Heart left ventricle (tissue), 16 donors: ENCODE data around the gene MYO1B. TPM values are rescaled to one million over a fixed set of nuclear protein-coding genes. Genes with fewer than 3 reads are reported as not detected.

Experiments
- ATAC-seq, 4 donors: fragments of 200-7000 bp; cut with Tn5 transposase; one replicate each; pipeline ENCODE4 v1.9.1; 2020 to 2022; ENCODE audit warnings: moderate library complexity in 4 of 4, mild to moderate bottlenecking in 3 of 4, moderate number of reproducible peaks in 1 of 4
- DNase-seq, 5 donors: peaks; one replicate each; pipeline ENCODE4 v3.0.0-alpha.2; 2020
- H3K27ac ChIP-seq, 12 donors: fragments of 200-600 bp; sonication (generic) in 4 of 12; one replicate each; pipeline versions ENCODE4 v1.5.0 to v1.8.0; 2016 to 2022; ENCODE audit warnings: mild to moderate bottlenecking in 2 of 12
- H3K27me3 ChIP-seq, 9 donors: fragments of 200-600 bp; sonication (generic) in 2 of 9; one replicate each; pipeline versions ENCODE4 v1.5.1 to v1.8.0; 2016 to 2022; ENCODE audit warnings: mild to moderate bottlenecking in 3 of 9
- H3K36me3 ChIP-seq, 9 donors: fragments of 200-600 bp; sonication (generic) in 2 of 9; one replicate each; pipeline versions ENCODE4 v1.5.0 to v1.8.0; 2018 to 2022; ENCODE audit warnings: mild to moderate bottlenecking in 2 of 9
- H3K4me1 ChIP-seq, 12 donors: fragments of 200-600 bp; sonication (generic) in 4 of 12; one replicate each; pipeline versions ENCODE4 v1.5.0 to v1.8.0; 2016 to 2022; ENCODE audit warnings: mild to moderate bottlenecking in 3 of 12
- H3K4me3 ChIP-seq, 12 donors: fragments of 200-600 bp; sonication (generic) in 4 of 12; one replicate each; pipeline versions ENCODE4 v1.5.0 to v1.8.0; 2017 to 2022; ENCODE audit warnings: mild to moderate bottlenecking in 9 of 12, moderate library complexity in 4 of 12
- H3K9me3 ChIP-seq, 12 donors: fragments of 200-600 bp; sonication (generic) in 4 of 12; one replicate each; pipeline versions ENCODE4 v1.5.0 to v1.8.0; 2016 to 2022; ENCODE audit warnings: mild to moderate bottlenecking in 1 of 12
- POLR2A ChIP-seq, 2 donors: fragments of 450-650 bp; IDR thresholded peaks; one replicate each; pipeline ENCODE4 v1.6.1; 2017; ENCODE audit warnings: antibody characterized with exemption in 2 of 2, mild to moderate bottlenecking in 2 of 2, moderate library complexity in 2 of 2
- WGBS, 4 donors: extraction: QIAGEN DNeasy Blood & Tissue Kit in 2 of 4; methylation state at CpG; one replicate each; pipeline versions ENCODE4 v1.1.5 to v1.1.7; 2013 to 2018; 5-methylcytosine and 5-hydroxymethylcytosine counted together
- intact Hi-C, 10 donors: fragments of 100-400 bp; cut with DNase I; formaldehyde crosslinking; loops; one replicate each; pipeline versions ENCODE4 v1.11.1 to v1.14.2; 2022
- polyA plus RNA-seq, 2 donors: library from polyadenylated mRNA; stranded (reverse); fragments of 200-250 nt; gene quantifications; one replicate each; pipeline ENCODE4 v1.2.3, GENCODE V29; 2013
- total RNA-seq, 9 donors: library from RNA; depleted of rRNA in 2 of 9; stranded (reverse); fragments of >200 nt in 2 of 9; fragmentation: NEBNext Ultra II Directional in 3 of 9; extraction: Animal tissue kit (Norgen Biotek cat#: 25700) in 3 of 9; gene quantifications; one replicate each; pipeline versions ENCODE4 v1.1.0 to v1.2.4, GENCODE V29; 2016 to 2023
- TF ChIP-seq, protein P1 (sequence below), 12 donors: fragments of 200-600 bp; sonication (generic) in 4 of 12; IDR thresholded peaks; one replicate each; pipeline versions ENCODE4 v1.5.0 to v1.8.0; 2018 to 2022; ENCODE audit warnings: antibody characterized with exemption in 12 of 12, mild to moderate bottlenecking in 5 of 12
- donor health status: ischemic (EF 13 %, LVEDD 7.1; RV severe dilation, severe dysfunction).
- donor health status: healthy with polysubstance abuse.
- donor health status: DM: no; HTN: yes; CAD: no.
- donor health status: DM: no; HTN: no; CAD: no.
- donor health status: ischemic (EF 25% LVEDD 6.9; RV normal size, moderate dysfunction).
- donor health status: ischemic (EF 25% LVEDD 5.7; RV mildly dilated, moderate dysfunction).
- donor health status: healthy.
- donor health status: DM: yes; HTN: yes; CAD: no.
- donor health status: ischemic (EF 35%, LVEDD 5.7; RV mildly dilated, moderate dysfunction).
- donor health status: nonischemic (EF 11% LVEDD 7.7; RV severe dilation, severe dysfunction).
- donor health status: DM: yes; HTN: yes; CAD: no.
- donor health status: PGD.
- donor health status: ischemic (EF 29% LVEDD 5.4; RV normal size, mild dysfunction).
- donor health status: nonischemic (EF 23%, LVEDD 6.1; RV moderate dilation, normal function).

The MYO1B gene
- total and polyA plus RNA-seq, 11 donors: 7.8 to 47.3 (median 15.8) TPM

DNA sequence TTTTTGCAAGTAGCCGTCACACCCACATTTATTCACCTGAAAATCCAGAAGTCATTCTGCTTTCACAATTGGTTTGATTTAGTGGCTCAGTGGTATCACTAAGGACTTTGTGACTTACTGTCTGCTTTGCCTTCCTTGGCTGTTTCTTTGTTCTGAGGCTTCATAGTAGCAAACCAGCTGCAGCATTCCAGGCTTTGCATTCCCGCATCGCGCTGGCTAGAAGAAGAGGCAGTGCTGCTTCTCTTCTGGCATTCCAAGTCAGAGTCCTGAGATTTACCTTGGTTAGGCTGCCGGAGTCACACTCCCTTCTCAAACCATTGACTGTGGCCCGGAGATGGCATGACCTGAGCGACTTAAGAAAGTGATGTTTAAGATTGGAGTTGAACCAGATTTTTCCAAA lies 35.1 kb downstream of the MYO1B start:
- Histone ChIP-seq H3K4me1 (peaks cover 0 to 16% (median 0%) of the 10 kb centered on the region in 12 donors), H3K27ac (no peak overlapping the region), H3K27me3 (no peaks in the 10 kb centered on the region), H3K9me3 (no peaks in the 10 kb centered on the region), H3K4me3 (no peak overlapping the region), H3K36me3 (peaks cover 0 to 36% (median 5%) of the 10 kb centered on the region in 9 donors)
- no peak for DNase-seq
- no peak for ATAC-seq
- no peak for TF ChIP-seq POLR2A (IDR thresholded peaks at IDR 0.05)
- TF ChIP-seq, protein P1, sequence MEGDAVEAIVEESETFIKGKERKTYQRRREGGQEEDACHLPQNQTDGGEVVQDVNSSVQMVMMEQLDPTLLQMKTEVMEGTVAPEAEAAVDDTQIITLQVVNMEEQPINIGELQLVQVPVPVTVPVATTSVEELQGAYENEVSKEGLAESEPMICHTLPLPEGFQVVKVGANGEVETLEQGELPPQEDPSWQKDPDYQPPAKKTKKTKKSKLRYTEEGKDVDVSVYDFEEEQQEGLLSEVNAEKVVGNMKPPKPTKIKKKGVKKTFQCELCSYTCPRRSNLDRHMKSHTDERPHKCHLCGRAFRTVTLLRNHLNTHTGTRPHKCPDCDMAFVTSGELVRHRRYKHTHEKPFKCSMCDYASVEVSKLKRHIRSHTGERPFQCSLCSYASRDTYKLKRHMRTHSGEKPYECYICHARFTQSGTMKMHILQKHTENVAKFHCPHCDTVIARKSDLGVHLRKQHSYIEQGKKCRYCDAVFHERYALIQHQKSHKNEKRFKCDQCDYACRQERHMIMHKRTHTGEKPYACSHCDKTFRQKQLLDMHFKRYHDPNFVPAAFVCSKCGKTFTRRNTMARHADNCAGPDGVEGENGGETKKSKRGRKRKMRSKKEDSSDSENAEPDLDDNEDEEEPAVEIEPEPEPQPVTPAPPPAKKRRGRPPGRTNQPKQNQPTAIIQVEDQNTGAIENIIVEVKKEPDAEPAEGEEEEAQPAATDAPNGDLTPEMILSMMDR (IDR thresholded peaks at IDR 0.05): no peak
- 87 to 93% (median 92%) methylated on average over 7 of the region's 7 CpGs for WGBS, 4 donors
- intact Hi-C loops: no loop called here

DNA sequence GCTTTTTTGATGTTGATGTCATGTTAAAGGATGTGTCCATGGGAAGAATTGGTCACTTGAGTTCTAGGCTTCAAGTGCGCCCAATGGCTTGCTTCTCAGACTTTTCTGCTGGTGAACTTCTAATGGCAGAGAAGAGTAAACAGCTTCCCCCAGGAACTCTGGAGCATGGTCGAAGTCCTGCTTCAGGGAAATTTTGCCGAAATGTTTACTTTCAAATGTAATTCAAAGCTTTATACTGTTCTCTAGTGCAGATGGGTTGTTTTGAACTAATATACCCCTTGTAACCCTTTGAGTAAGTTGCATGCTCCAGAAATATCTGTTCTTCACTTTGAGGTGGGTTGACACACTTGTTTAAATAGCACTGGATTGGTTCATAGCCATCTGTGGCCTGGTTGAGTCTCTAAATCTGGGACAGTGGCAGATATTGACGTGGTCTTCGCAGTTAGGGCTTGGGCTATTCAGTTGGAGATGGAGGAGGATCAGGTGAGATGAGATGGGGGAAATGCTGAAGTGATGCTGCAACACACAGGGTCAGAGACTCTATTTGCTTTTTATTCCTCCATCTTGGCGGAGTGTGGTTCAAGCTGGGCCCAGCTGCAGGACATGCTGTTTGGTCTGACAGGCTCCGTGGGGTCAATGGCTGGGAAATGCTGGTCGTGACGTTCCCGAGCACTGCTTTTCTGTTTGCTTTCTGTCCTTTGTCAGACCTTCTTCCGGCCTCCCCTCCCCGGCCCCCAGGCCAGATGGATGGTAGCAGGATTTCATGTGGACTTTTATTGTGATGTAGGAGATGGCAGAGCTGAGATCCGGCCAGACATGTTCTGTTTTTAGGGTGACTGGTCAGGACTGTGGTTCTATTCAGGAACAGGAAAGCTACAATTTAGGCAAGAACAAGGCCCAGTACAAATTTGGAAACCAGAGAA lies 35.9 kb downstream of the MYO1B start:
- TF ChIP-seq POLR2A (IDR thresholded peaks at IDR 0.05): no peak
- TF ChIP-seq, protein P1 (IDR thresholded peaks at IDR 0.05): no peak
- H3K9me3 ChIP-seq: no peaks in the 10 kb centered on the region
- ATAC-seq (peak in 1 of 4 donors; percentile 49), DNase-seq (no peak)
- H3K27ac ChIP-seq: no peak overlapping the region
- H3K4me3 ChIP-seq: no peak overlapping the region
- peaks cover 0 to 16% (median 0%) of the 10 kb centered on the region in 12 donors for H3K4me1 ChIP-seq
- intact Hi-C loops: no loop called here
- H3K36me3 ChIP-seq: peaks cover 0 to 36% (median 5%) of the 10 kb centered on the region in 9 donors
- H3K27me3 ChIP-seq: no peaks in the 10 kb centered on the region
- 66 to 85% (median 79%) methylated on average over 13 of the region's 13 CpGs for WGBS, 4 donors

DNA sequence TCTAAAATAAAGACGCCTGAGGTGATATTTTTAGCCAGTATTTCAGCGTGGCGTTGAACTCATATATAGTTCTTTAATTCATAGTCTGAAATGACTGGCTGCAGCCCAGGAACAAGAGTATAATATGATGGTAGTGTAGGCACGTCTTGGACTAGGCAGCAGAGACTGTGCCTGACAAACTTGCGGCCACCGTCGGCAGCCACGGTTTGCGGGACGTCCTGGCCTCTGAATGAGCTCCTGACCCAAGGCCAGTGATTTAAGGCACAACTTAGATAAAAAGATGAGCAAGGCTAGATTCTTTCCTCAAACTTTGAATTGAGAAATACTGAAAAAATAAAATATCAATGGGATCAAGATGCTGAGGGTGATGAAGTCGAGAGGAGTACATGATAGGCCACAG lies 40.0 kb downstream of the MYO1B start:
- Histone ChIP-seq H3K27ac (no peak overlapping the region), H3K4me1 (peaks cover 0 to 24% (median 8%) of the 10 kb centered on the region in 12 donors), H3K9me3 (no peaks in the 10 kb centered on the region), H3K36me3 (peaks cover 0 to 5% (median 0%) of the 10 kb centered on the region in 9 donors), H3K4me3 (no peak overlapping the region), H3K27me3 (no peaks in the 10 kb centered on the region)
- TF ChIP-seq POLR2A (IDR thresholded peaks at IDR 0.05): no peak
- TF ChIP-seq, protein P1 (IDR thresholded peaks at IDR 0.05): no peak
- ATAC-seq: no peak
- 70 to 76% (median 72%) methylated on average over 11 of the region's 11 CpGs for WGBS, 4 donors
- intact Hi-C loops: no loop called here
- no peak for DNase-seq

DNA sequence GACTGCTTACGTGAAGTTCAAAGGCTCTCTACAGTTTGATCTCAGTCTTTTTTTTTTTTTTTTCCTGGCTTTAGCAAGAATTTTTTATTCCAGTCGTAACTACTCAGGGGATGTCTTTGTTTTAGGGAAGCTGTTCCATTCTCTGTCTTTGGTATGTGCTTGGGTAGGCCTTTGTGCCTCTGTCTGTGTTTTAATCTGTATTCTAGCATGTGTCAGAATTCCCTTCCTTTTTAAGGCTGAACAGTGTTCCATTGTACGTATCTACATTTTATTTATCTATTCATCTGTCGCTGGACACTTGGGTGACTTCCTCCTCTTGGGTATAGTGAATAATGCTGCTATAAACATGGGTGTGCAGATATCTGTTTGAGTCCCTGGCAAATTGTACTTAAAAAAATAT lies 42.6 kb downstream of the MYO1B start:
- Histone ChIP-seq H3K27ac (no peak overlapping the region), H3K4me3 (no peak overlapping the region), H3K9me3 (no peaks in the 10 kb centered on the region), H3K4me1 (peaks cover 0 to 44% (median 13%) of the 10 kb centered on the region in 12 donors), H3K27me3 (no peaks in the 10 kb centered on the region), H3K36me3 (peaks cover 0 to 3% (median 0%) of the 10 kb centered on the region in 9 donors)
- intact Hi-C loops: no loop called here
- DNase-seq (no peak), ATAC-seq (peak in 1 of 4 donors; percentile 14)
- whole genome bisulfite sequencing, 4 donors: 52 to 63% (median 55%) methylated on average over 4 of the region's 4 CpGs
- TF ChIP-seq, protein P1 (IDR thresholded peaks at IDR 0.05): no peak
- TF ChIP-seq POLR2A (IDR thresholded peaks at IDR 0.05): no peak
